ENCODE measurements around the gene STUM. TPM values are rescaled to one million over a fixed set of nuclear protein-coding genes. Genes with fewer than 3 reads are reported as not detected.

Gene STUM
- total RNA-seq, 1 donor from 2014 or later = 0.86 TPM

GRCh38 chr1:226534645-226535044, 13.9 kb upstream of the STUM start:
- H3K36me3 Mint-ChIP-seq (ENCODE audit: low read depth) = no peaks in the 10 kb centered on the region
- H3K9me3 Mint-ChIP-seq = no peaks in the 10 kb centered on the region
- H3K4me1 Mint-ChIP-seq = peaks cover 10% of the 10 kb centered on the region
- H3K27me3 Mint-ChIP-seq (ENCODE audit: low read depth) = peaks cover 3% of the 10 kb centered on the region
- H3K27ac Mint-ChIP-seq (ENCODE audit: unreplicated experiment) = no peak overlapping the region
- H3K4me3 Mint-ChIP-seq = no peak overlapping the region
- no peak for TF ChIP-seq CTCF (conservative IDR thresholded peaks at IDR 0.05)
- DNase-seq (ENCODE audit: low read depth, low spot score) = no peak

- no peak overlapping the region for H3K4me3 Mint-ChIP-seq
- no peaks in the 10 kb centered on the region for H3K9me3 Mint-ChIP-seq
- no peak for TF ChIP-seq CTCF (conservative IDR thresholded peaks at IDR 0.05)
- DNase-seq (ENCODE audit: low read depth, low spot score) = no peak
- peaks cover 1% of the 10 kb centered on the region for H3K27me3 Mint-ChIP-seq (ENCODE audit: low read depth)
- H3K36me3 Mint-ChIP-seq (ENCODE audit: low read depth) = no peaks in the 10 kb centered on the region
- no peak overlapping the region for H3K27ac Mint-ChIP-seq (ENCODE audit: unreplicated experiment)
- H3K4me1 Mint-ChIP-seq = peaks cover 4% of the 10 kb centered on the region
These were observed 12.9 kb upstream of the STUM start for GRCh38 chr1:226535666-226536065.

- DNase-seq (ENCODE audit: low read depth, low spot score) = no peak
- H3K27ac Mint-ChIP-seq (ENCODE audit: unreplicated experiment) = no peak overlapping the region
- H3K4me1 Mint-ChIP-seq = no peaks in the 10 kb centered on the region
- H3K4me3 Mint-ChIP-seq = no peak overlapping the region
- peaks cover 8% of the 10 kb centered on the region for H3K27me3 Mint-ChIP-seq (ENCODE audit: low read depth)
- no peaks in the 10 kb centered on the region for H3K9me3 Mint-ChIP-seq
- H3K36me3 Mint-ChIP-seq (ENCODE audit: low read depth) = no peaks in the 10 kb centered on the region
- no peak for TF ChIP-seq CTCF (conservative IDR thresholded peaks at IDR 0.05)
These were observed 7.3 kb upstream of the STUM start for GRCh38 chr1:226541231-226541630.

- Mint-ChIP-seq H3K4me1 (no peaks in the 10 kb centered on the region), H3K27ac (ENCODE audit: unreplicated experiment) (no peak overlapping the region), H3K9me3 (no peaks in the 10 kb centered on the region), H3K4me3 (no peak overlapping the region), H3K27me3 (ENCODE audit: low read depth) (peaks cover 13% of the 10 kb centered on the region), H3K36me3 (ENCODE audit: low read depth) (no peaks in the 10 kb centered on the region)
- TF ChIP-seq CTCF (conservative IDR thresholded peaks at IDR 0.05) = no peak
- no peak for DNase-seq (ENCODE audit: low read depth, low spot score)
These were observed 6.6 kb upstream of the STUM start for GRCh38 chr1:226541631-226542622.

GRCh38 chr1:226542623-226543103, 5.9 kb upstream of the STUM start:
- no peak overlapping the region for H3K27ac Mint-ChIP-seq (ENCODE audit: unreplicated experiment)
- no peaks in the 10 kb centered on the region for H3K9me3 Mint-ChIP-seq

More at GRCh38 chr1:226542623-226543103, 5.9 kb upstream of the STUM start:
- no peak for DNase-seq (ENCODE audit: low read depth, low spot score)
- Mint-ChIP-seq H3K4me3 (no peak overlapping the region), H3K4me1 (peaks cover 2% of the 10 kb centered on the region), H3K36me3 (ENCODE audit: low read depth) (no peaks in the 10 kb centered on the region), H3K27me3 (ENCODE audit: low read depth) (peaks cover 18% of the 10 kb centered on the region)
- TF ChIP-seq CTCF (conservative IDR thresholded peaks at IDR 0.05) = no peak
